Effector memory CD4-positive, alpha-beta T cell (primary cell): ENCODE data around the gene KCNB1.

ENCODE experiments used
- DNase-seq, 3 donors: peaks; one replicate each; pipeline ENCODE4 v3.0.0-alpha.2; 2020
- H3K27ac ChIP-seq: 2 replicates; pipeline ENCODE4 v1.7.0; 2013; ENCODE audit warnings: mild to moderate bottlenecking, low read length, moderate library complexity; ENCODE audit not compliant: insufficient read depth, poor library complexity, severe bottlenecking
- H3K27me3 ChIP-seq: replicated peaks from 2 replicates; pipeline ENCODE4 v1.7.0; 2013; ENCODE audit warnings: mild to moderate bottlenecking, low read length; ENCODE audit not compliant: insufficient read depth, control insufficient read depth, poor library complexity, severe bottlenecking
- H3K36me3 ChIP-seq: 2 replicates; pipeline ENCODE4 v1.7.0; 2013; ENCODE audit warnings: mild to moderate bottlenecking, low read length, moderate library complexity; ENCODE audit not compliant: control insufficient read depth, insufficient read depth
- H3K4me1 ChIP-seq: 2 replicates; pipeline ENCODE4 v1.7.0; 2013; ENCODE audit warnings: low read length, mild to moderate bottlenecking; ENCODE audit not compliant: control insufficient read depth, insufficient read depth, poor library complexity, severe bottlenecking
- H3K4me3 ChIP-seq: 2 replicates; pipeline ENCODE4 v1.7.0; 2013; ENCODE audit warnings: low read length, low read depth, mild to moderate bottlenecking; ENCODE audit not compliant: insufficient read depth, poor library complexity, severe bottlenecking
- H3K9me3 ChIP-seq: 2 replicates; pipeline ENCODE4 v1.7.0; 2013; ENCODE audit warnings: mild to moderate bottlenecking, low read length, moderate library complexity; ENCODE audit not compliant: control insufficient read depth

KCNB1 gene

GRCh38 chr20:49388744-49389143 lies 93.7 kb downstream of the KCNB1 start:
- Histone ChIP-seq H3K4me1 (no peaks in the 10 kb centered on the region), H3K27ac (no peak overlapping the region), H3K4me3 (no peak overlapping the region), H3K36me3 (no peaks in the 10 kb centered on the region), H3K27me3 (peaks cover 4% of the 10 kb centered on the region), H3K9me3 (no peaks in the 10 kb centered on the region)
- no peak for DNase-seq

- no peak for DNase-seq
- Histone ChIP-seq H3K27ac (no peak overlapping the region), H3K36me3 (no peaks in the 10 kb centered on the region), H3K4me3 (no peak overlapping the region), H3K27me3 (peaks cover 7% of the 10 kb centered on the region), H3K4me1 (no peaks in the 10 kb centered on the region), H3K9me3 (no peaks in the 10 kb centered on the region)
These were observed 94.9 kb downstream of the KCNB1 start for GRCh38 chr20:49387581-49387939.

DNA sequence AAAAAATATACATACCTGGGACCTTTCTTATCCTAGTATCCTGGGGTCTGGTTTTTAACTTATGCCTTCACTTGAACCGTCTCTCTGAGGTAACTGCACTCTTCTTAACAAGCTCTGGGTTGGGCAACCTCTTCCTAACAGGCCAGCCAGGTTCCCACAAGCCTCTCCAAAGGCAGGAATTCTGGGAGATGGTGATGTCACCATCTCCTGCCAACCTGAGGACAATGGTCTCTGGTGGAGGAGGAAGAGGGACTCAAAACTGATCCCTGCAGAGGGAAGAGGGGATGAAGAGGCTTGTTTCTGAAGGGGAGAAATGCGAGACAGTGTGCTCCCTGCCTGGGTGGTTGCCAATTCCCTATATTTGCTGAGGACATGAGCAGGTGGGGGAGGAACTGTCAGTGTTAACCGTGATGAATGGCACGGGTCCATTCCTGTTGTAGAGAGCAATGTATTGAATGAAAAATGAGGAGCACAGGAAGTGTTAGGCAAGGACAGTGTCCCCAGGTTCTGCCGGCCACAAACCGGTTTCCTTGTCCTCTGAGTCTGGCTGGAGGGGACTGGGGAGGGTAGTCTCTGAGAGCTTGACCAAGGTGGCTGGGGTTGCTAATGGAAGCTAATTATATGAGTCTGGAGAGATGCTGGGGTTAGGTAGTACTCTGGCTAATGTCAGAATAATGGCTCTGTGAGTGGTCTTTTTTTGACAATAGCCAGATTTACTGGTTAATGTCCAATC lies 95.5 kb downstream of the KCNB1 start:
- Histone ChIP-seq H3K36me3 (no peaks in the 10 kb centered on the region), H3K27ac (no peak overlapping the region), H3K4me1 (no peaks in the 10 kb centered on the region), H3K4me3 (no peak overlapping the region), H3K27me3 (peaks cover 7% of the 10 kb centered on the region), H3K9me3 (no peaks in the 10 kb centered on the region)
- no peak for DNase-seq

DNA sequence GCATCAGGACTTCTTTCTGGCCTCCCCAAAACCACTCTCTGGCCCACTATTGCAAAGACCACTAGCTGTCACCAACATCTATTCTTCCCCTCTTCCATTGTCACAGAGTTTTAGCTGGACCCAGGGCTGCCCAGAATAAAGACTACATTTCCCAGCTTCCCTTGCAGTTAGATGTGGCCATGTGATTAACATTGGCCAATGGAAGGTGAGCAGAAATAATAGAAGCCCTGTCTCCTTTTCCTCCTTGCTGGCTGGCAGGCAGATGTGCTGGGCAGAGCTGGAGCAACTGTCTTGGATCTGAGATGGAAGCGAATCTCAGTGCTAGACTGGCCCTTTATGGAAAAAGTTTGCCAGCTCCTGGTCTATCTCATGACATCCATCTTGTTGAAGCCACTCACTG lies 97.0 kb downstream of the KCNB1 start:
- Histone ChIP-seq H3K27ac (no peak overlapping the region), H3K27me3 (peaks cover 7% of the 10 kb centered on the region), H3K4me3 (no peak overlapping the region), H3K9me3 (no peaks in the 10 kb centered on the region), H3K36me3 (no peaks in the 10 kb centered on the region), H3K4me1 (no peaks in the 10 kb centered on the region)
- no peak for DNase-seq

GRCh38 chr20:49384437-49385434 lies 97.7 kb downstream of the KCNB1 start:
- H3K27me3 ChIP-seq: peaks cover 7% of the 10 kb centered on the region
- H3K9me3 ChIP-seq: no peaks in the 10 kb centered on the region
- no peaks in the 10 kb centered on the region for H3K4me1 ChIP-seq
- no peak overlapping the region for H3K27ac ChIP-seq
- no peaks in the 10 kb centered on the region for H3K36me3 ChIP-seq
- H3K4me3 ChIP-seq: no peak overlapping the region
- peak; percentile 11 to 22 (median 12) for DNase-seq

DNA sequence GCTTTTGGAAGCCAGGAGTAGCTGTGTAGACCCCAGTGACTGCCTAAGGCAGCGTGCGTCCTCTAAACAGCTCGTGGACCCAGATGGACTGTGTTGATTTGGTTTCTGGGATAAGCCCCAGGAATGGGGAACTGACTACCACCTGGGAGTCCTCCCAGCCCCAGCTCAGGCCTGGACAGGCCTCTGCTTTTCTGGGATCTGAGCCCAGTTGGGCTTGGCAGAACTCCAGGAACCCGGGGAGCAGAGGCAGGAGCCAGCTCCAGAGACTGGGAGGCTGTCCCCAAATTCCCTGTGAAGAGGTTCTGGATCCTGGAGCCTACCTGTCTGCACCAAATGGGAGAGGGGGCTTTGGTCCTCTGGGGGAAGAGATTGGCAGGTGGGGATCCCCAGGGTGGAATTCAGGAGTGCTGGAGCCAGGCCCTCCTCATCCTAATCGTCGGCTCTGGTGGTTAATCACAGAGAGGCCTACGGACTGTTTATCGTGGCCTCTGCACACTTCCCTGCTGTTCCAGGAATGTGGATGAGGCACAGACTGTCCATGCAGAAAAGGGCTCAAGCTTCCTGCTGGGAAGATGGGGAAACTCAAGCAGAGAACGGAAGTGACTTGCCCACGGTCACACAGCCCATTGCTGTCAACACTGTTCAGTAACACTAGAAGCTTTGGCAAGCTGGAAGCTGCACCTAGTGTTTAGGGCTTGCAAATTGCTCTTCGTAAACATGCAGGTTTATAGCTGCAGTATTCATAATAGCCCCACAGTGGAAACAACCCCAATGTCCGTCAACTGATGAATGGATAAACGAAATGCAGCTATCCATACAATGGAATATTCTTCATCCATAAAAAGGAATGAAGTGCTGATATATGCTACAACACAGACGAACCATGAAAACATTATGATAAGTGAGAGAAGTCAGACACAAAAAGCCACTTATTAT lies 100.6 kb downstream of the KCNB1 start:
- H3K36me3 ChIP-seq: no peaks in the 10 kb centered on the region
- peaks cover 7% of the 10 kb centered on the region for H3K27me3 ChIP-seq
- no peak overlapping the region for H3K4me3 ChIP-seq
- H3K9me3 ChIP-seq: no peaks in the 10 kb centered on the region
- no peak overlapping the region for H3K27ac ChIP-seq
- no peak for DNase-seq
- no peaks in the 10 kb centered on the region for H3K4me1 ChIP-seq

- DNase-seq: no peak
- Histone ChIP-seq H3K27me3 (peaks cover 7% of the 10 kb centered on the region), H3K9me3 (no peaks in the 10 kb centered on the region), H3K27ac (no peak overlapping the region), H3K4me3 (no peak overlapping the region), H3K36me3 (no peaks in the 10 kb centered on the region), H3K4me1 (no peaks in the 10 kb centered on the region)
These were observed 102.1 kb downstream of the KCNB1 start for GRCh38 chr20:49380337-49380780.

- H3K27me3 ChIP-seq: peaks cover 7% of the 10 kb centered on the region
- H3K27ac ChIP-seq: no peak overlapping the region
These were observed 103.1 kb downstream of the KCNB1 start for GRCh38 chr20:49379338-49379737.

GRCh38 chr20:49377326-49377725 lies 105.1 kb downstream of the KCNB1 start:
- no peaks in the 10 kb centered on the region for H3K4me1 ChIP-seq
- H3K9me3 ChIP-seq: no peaks in the 10 kb centered on the region
- H3K27me3 ChIP-seq: no peaks in the 10 kb centered on the region
- H3K4me3 ChIP-seq: no peak overlapping the region
- no peak for DNase-seq
- H3K36me3 ChIP-seq: no peaks in the 10 kb centered on the region
- H3K27ac ChIP-seq: no peak overlapping the region

More at GRCh38 chr20:49379338-49379737, 103.1 kb downstream of the KCNB1 start:
- no peak overlapping the region for H3K4me3 ChIP-seq
- no peaks in the 10 kb centered on the region for H3K36me3 ChIP-seq
- DNase-seq: no peak
- H3K9me3 ChIP-seq: no peaks in the 10 kb centered on the region
- no peaks in the 10 kb centered on the region for H3K4me1 ChIP-seq
